ENCODE measurements around the gene CYFIP2. TPM values are rescaled to one million over a fixed set of nuclear protein-coding genes. Genes with fewer than 3 reads are reported as not detected.

The CYFIP2 gene
- total and polyA plus RNA-seq, 2 experiments from 2014 or later = 24.8 to 30.2 TPM

GRCh38 chr5:157290156-157290980 lies 24.4 kb downstream of the CYFIP2 start:
- TF ChIP-seq EZH2phosphoT487 (IDR thresholded peaks at IDR 0.05; ENCODE audit: low read depth, severe bottlenecking, unreplicated experiment) (no peak), CTCF (IDR thresholded peaks at IDR 0.05; ENCODE audit: poor library complexity) (no peak), EZH2 (IDR thresholded peaks at IDR 0.05; ENCODE audit: borderline replicate concordance) (no peak)
- Histone ChIP-seq H3K4me3 (no peak overlapping the region), H3K27me3 (no peaks in the 10 kb centered on the region), H3K79me2 (no peaks in the 10 kb centered on the region), H2AFZ (no peak overlapping the region), H4K20me1 (ENCODE audit: insufficient read depth, poor library complexity, severe bottlenecking) (no peaks in the 10 kb centered on the region), H3K4me2 (no peak overlapping the region), H3K4me1 (ENCODE audit: insufficient read depth) (peaks cover 18% of the 10 kb centered on the region), H3K9me2 (replicated peaks; ENCODE audit: insufficient read depth) (no peaks in the 10 kb centered on the region), H3K27ac (peak overlapping the region; percentile 78), H3K9me3 (ENCODE audit: low read depth) (no peaks in the 10 kb centered on the region), H3K36me3 (replicated peaks; ENCODE audit: insufficient read depth, low read depth) (no peaks in the 10 kb centered on the region)
- peak; percentile 47 for DNase-seq (ENCODE audit: low spot score)
- 52% methylated on average over 6 of the region's 6 CpGs for WGBS (ENCODE audit: low lambda C conversion rate, missing lambda C conversion rate)

GRCh38 chr5:157290981-157291711 lies 25.2 kb downstream of the CYFIP2 start:
- no peaks in the 10 kb centered on the region for H3K36me3 ChIP-seq (replicated peaks; ENCODE audit: insufficient read depth, low read depth)
- peak; percentile 88 for DNase-seq (ENCODE audit: low spot score)
- no peak overlapping the region for H2AFZ ChIP-seq
- peaks cover 18% of the 10 kb centered on the region for H3K4me1 ChIP-seq (ENCODE audit: insufficient read depth)
- H3K27me3 ChIP-seq = no peaks in the 10 kb centered on the region
- H3K79me2 ChIP-seq = no peaks in the 10 kb centered on the region
- 44% methylated on average over 10 of the region's 10 CpGs for WGBS (ENCODE audit: low lambda C conversion rate, missing lambda C conversion rate)
- no peak for TF ChIP-seq EZH2 (IDR thresholded peaks at IDR 0.05; ENCODE audit: borderline replicate concordance)
- no peak for TF ChIP-seq EZH2phosphoT487 (IDR thresholded peaks at IDR 0.05; ENCODE audit: low read depth, severe bottlenecking, unreplicated experiment)
- TF ChIP-seq CTCF (IDR thresholded peaks at IDR 0.05; ENCODE audit: poor library complexity) = no peak
- H3K9me2 ChIP-seq (replicated peaks; ENCODE audit: insufficient read depth) = no peaks in the 10 kb centered on the region
- peak overlapping the region; percentile 78 for H3K27ac ChIP-seq
- H3K9me3 ChIP-seq (ENCODE audit: low read depth) = no peaks in the 10 kb centered on the region
- no peak overlapping the region for H3K4me3 ChIP-seq
- H3K4me2 ChIP-seq = no peak overlapping the region
- no peaks in the 10 kb centered on the region for H4K20me1 ChIP-seq (ENCODE audit: insufficient read depth, poor library complexity, severe bottlenecking)

- no peak for TF ChIP-seq EZH2phosphoT487 (IDR thresholded peaks at IDR 0.05; ENCODE audit: low read depth, severe bottlenecking, unreplicated experiment)
- TF ChIP-seq EZH2 (IDR thresholded peaks at IDR 0.05; ENCODE audit: borderline replicate concordance) = no peak
- TF ChIP-seq CTCF (IDR thresholded peaks at IDR 0.05; ENCODE audit: poor library complexity) = no peak
- Histone ChIP-seq H3K9me3 (ENCODE audit: low read depth) (no peaks in the 10 kb centered on the region), H3K4me2 (no peak overlapping the region), H3K27ac (no peak overlapping the region), H3K36me3 (replicated peaks; ENCODE audit: insufficient read depth, low read depth) (no peaks in the 10 kb centered on the region), H3K4me3 (no peak overlapping the region), H2AFZ (no peak overlapping the region), H3K9me2 (replicated peaks; ENCODE audit: insufficient read depth) (no peaks in the 10 kb centered on the region), H3K4me1 (ENCODE audit: insufficient read depth) (peaks cover 18% of the 10 kb centered on the region), H3K79me2 (no peaks in the 10 kb centered on the region), H4K20me1 (ENCODE audit: insufficient read depth, poor library complexity, severe bottlenecking) (no peaks in the 10 kb centered on the region), H3K27me3 (no peaks in the 10 kb centered on the region)
- 97% methylated on average over 3 of the region's 3 CpGs for WGBS (ENCODE audit: low lambda C conversion rate, missing lambda C conversion rate)
- DNase-seq (ENCODE audit: low spot score) = no peak
These were observed 26.7 kb downstream of the CYFIP2 start for GRCh38 chr5:157292599-157292998.
